Measurements from ENCODE around the gene PYDC1.

GRCh38 chr16:31184888-31185287 lies 32.0 kb downstream of the PYDC1 start:
- TF ChIP-seq, protein P1, sequence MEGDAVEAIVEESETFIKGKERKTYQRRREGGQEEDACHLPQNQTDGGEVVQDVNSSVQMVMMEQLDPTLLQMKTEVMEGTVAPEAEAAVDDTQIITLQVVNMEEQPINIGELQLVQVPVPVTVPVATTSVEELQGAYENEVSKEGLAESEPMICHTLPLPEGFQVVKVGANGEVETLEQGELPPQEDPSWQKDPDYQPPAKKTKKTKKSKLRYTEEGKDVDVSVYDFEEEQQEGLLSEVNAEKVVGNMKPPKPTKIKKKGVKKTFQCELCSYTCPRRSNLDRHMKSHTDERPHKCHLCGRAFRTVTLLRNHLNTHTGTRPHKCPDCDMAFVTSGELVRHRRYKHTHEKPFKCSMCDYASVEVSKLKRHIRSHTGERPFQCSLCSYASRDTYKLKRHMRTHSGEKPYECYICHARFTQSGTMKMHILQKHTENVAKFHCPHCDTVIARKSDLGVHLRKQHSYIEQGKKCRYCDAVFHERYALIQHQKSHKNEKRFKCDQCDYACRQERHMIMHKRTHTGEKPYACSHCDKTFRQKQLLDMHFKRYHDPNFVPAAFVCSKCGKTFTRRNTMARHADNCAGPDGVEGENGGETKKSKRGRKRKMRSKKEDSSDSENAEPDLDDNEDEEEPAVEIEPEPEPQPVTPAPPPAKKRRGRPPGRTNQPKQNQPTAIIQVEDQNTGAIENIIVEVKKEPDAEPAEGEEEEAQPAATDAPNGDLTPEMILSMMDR (conservative IDR thresholded peaks at IDR 0.05 in 1 of 2, IDR thresholded peaks at IDR 0.05 in 1 of 2; ENCODE audit: low read depth in 1 of 2, low read length in 2 of 2) = no peak
- no peak for TF ChIP-seq EZH2 (IDR thresholded peaks at IDR 0.05; ENCODE audit: low read length, missing control alignments)
